ENCODE results near the gene CNPPD1. TPM values are rescaled to one million over a fixed set of nuclear protein-coding genes. Genes with fewer than 3 reads are reported as not detected.

The CNPPD1 gene
- total RNA-seq, 3 donors from 2014 or later, result 90.4 to 138 (median 110) TPM

DNA sequence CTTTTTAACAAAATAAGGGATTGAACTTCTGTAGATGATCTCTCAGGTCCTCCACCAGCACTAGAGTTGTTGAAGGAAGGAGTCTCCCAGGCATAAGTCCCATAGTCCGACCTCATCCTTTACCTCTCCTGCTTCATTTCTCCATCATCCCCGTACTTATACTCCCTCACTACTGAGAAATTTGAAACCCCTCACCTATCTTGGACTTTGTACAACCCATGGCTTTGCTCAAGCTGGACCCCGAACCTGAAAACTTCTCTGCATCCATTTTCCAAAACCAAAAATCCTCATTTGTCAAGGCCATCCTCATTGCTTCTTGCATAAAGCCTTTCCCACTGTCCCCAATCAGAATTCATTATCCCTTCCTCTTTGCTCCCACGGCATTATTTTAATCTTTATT lies 15.6 kb downstream of the CNPPD1 start:
- TF ChIP-seq CTCF (IDR thresholded peaks at IDR 0.05), result no peak
- H3K4me3 ChIP-seq, result no peak overlapping the region
- intact Hi-C loops (cut with DNase I, micrococcal nuclease), result loop anchor here (5.0 to 10.0 kb wide), 3 partner anchors 54 to 144 kb away; partner anchors contain the start of genes ABCB6 (in 1 of the 2) and PTPRN (in 1 of the 2)

DNA sequence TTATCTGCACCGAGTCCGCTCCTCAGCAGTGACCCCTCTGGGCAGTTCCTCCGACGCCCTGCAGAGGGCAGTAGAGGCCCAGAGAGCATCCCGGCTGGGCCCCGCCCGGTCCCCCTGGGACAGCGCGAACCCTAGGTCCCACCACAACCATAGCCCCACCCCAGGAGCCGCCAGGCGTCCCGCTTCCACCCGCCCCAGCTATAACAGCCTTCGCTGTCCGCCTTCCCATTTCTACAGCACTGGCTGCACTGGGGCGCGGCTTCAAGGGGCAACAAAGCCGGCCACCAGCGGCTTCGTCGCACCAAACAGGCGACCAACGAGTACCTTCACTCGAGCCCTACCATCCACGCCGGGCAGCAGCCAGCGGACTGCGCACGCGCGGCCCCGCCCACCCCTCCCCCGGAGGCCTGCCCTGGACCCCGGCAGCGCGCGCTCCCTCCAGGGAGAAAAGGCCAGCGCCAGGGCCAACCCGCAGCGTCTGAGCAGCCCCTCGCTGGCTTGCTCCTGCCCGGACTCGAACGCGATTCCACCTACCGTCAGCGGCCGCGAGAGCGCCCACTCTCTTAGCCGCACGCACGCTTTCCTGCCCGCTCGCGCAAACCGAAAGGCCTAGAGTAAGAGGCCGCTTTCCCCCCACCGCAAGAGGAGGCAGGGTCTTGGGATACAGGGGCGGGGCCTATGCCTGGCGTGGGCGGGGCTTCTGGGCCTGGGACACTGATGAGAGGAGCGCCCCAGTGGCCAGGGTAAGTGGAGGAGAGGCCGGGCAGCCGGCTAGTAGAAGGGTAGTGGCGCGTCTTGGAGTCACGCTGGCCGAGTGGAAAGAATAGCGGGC lies 16.3 kb downstream of the CNPPD1 start, which contains the start of gene NHEJ1:
NHEJ1 (minus strand) TSS at position 630 of the 832 bp plus-strand sequence. CDS start 2,453 bp downstream, outside the sequence.
- intact Hi-C loops (cut with DNase I, micrococcal nuclease), result loop anchor here (5.0 to 10.0 kb wide), 3 partner anchors 54 to 144 kb away; partner anchors contain the start of genes ABCB6 (in 1 of the 2) and PTPRN (in 1 of the 2)
- DNase-seq, result peak; percentile 98 to 100 (median 99)
- Histone ChIP-seq H3K4me1 (ENCODE audit: low read depth) (peaks cover 5% of the 10 kb centered on the region), H3K4me3 (peak within 1 kb of the TSS; percentile 31), H3K36me3 (ENCODE audit: low read depth) (no peaks in the 10 kb centered on the region), H3K9me3 (no peaks in the 10 kb centered on the region)
- peak; percentile 96 for ATAC-seq
- peak; percentile 98 for TF ChIP-seq CTCF (IDR thresholded peaks at IDR 0.05)

More for the DNA sequence above, 15.6 kb downstream of the CNPPD1 start:
- Histone ChIP-seq H3K4me1 (ENCODE audit: low read depth) (peaks cover 5% of the 10 kb centered on the region), H3K9me3 (no peaks in the 10 kb centered on the region), H3K36me3 (ENCODE audit: low read depth) (no peaks in the 10 kb centered on the region)
- no peak for ATAC-seq
- no peak for DNase-seq

GRCh38 chr2:219159771-219160185 lies 16.9 kb downstream of the CNPPD1 start:
- ATAC-seq (no peak), DNase-seq (no peak)
- Histone ChIP-seq H3K36me3 (ENCODE audit: low read depth) (no peaks in the 10 kb centered on the region), H3K9me3 (no peaks in the 10 kb centered on the region), H3K4me3 (peak overlapping the region; percentile 31), H3K4me1 (ENCODE audit: low read depth) (peaks cover 5% of the 10 kb centered on the region)
- intact Hi-C loops (cut with DNase I, micrococcal nuclease), result loop anchor here (5.0 to 10.0 kb wide), 5 partner anchors 55 to 145 kb away; partner anchors contain the start of genes ABCB6 (in 1 of the 2) and PTPRN (in 1 of the 2)
- TF ChIP-seq CTCF (IDR thresholded peaks at IDR 0.05), result no peak

DNA sequence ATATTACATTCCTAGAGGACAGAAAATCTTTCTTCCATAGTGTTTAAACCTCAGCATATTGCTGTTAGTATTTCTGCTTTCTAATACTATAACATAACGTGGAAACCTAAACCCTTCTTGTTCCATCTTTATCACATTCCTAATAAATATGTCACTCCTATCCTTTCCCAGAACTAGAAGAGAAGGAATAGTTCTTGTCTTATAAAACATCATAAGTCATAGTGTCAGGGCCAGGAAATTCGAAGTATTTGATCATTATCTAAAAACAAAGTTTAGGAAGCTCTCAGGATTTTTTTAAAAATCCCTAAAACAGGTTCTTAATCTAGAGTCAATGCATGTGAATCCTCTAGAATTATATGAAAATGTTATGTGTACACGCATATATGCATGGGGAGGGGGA lies 18.1 kb downstream of the CNPPD1 start:
- Histone ChIP-seq H3K9me3 (no peaks in the 10 kb centered on the region), H3K4me3 (no peak overlapping the region), H3K36me3 (ENCODE audit: low read depth) (no peaks in the 10 kb centered on the region), H3K4me1 (ENCODE audit: low read depth) (peaks cover 5% of the 10 kb centered on the region)
- TF ChIP-seq CTCF (IDR thresholded peaks at IDR 0.05), result no peak
- no peak for DNase-seq
- ATAC-seq, result no peak
- intact Hi-C loops (cut with DNase I, micrococcal nuclease), result loop anchor here (10.0 kb wide), 2 partner anchors 104 to 124 kb away; no protein-coding TSS in a partner anchor

DNA sequence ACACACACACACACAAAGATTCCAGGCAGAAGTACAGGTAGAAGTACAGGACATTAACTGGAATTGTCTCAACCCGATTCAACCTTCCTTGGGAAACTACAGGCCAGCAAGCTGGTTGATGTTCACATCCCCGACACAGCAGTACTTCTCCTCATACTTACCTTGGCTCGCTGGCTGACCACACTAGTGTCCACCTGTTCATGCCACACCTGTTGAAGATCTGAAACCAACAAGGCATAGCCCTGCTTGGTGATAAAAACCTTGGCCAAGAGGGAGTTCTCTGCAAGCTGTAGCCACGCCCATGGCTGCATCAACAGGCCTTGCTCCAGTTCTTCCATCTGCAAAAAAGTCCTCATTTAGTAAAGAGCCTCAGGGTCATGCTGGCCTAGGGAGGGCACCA lies 18.7 kb downstream of the CNPPD1 start:
- H3K9me3 ChIP-seq, result no peaks in the 10 kb centered on the region
- TF ChIP-seq CTCF (IDR thresholded peaks at IDR 0.05), result no peak
- intact Hi-C loops (cut with DNase I, micrococcal nuclease), result loop anchor here (10.0 kb wide), 2 partner anchors 103 to 123 kb away; no protein-coding TSS in a partner anchor
- H3K4me1 ChIP-seq (ENCODE audit: low read depth), result peaks cover 5% of the 10 kb centered on the region
- no peaks in the 10 kb centered on the region for H3K36me3 ChIP-seq (ENCODE audit: low read depth)
- ATAC-seq (no peak), DNase-seq (no peak)
- H3K4me3 ChIP-seq, result no peak overlapping the region

Measured in mucosa of descending colon (tissue), 3 donors.